Right atrium auricular region (tissue), 2 donors: ENCODE measurements around the gene GORASP1. TPM values are rescaled to one million over a fixed set of nuclear protein-coding genes. Genes with fewer than 3 reads are reported as not detected.

Experiments used
- DNase-seq: peaks from one replicate; pipeline ENCODE4 v3.0.0-alpha.2; 2019; ENCODE audit warnings: low spot score
- H3K27ac ChIP-seq, 2 donors: fragments of 200-600 bp; sonication (generic); 1 replicate in 1 of 2; 2 replicates in 1 of 2; pipeline ENCODE4 v1.5.1; 2016 to 2019
- H3K27me3 ChIP-seq, 2 donors: fragments of 200-600 bp; sonication (generic); one replicate each; pipeline versions ENCODE4 v1.5.1 to v1.6.0; 2017 to 2019
- H3K36me3 ChIP-seq: fragments of 200-600 bp; sonication (generic); one replicate; pipeline ENCODE4 v1.5.1; 2016
- H3K4me1 ChIP-seq, 2 donors: fragments of 200-600 bp; sonication (generic); one replicate each; pipeline versions ENCODE4 v1.5.1 to v1.6.0; 2017 to 2019
- H3K4me3 ChIP-seq, 2 donors: fragments of 200-600 bp; sonication (generic); 1 replicate in 1 of 2; 2 replicates in 1 of 2; pipeline ENCODE4 v1.5.1; 2017 to 2019; ENCODE audit warnings: mild to moderate bottlenecking in 1 of 2, moderate library complexity in 1 of 2
- H3K9me3 ChIP-seq, 2 donors: fragments of 200-600 bp; sonication (generic); one replicate each; pipeline ENCODE4 v1.5.1; 2019
- CTCF ChIP-seq, 2 donors: fragments of 200-600 bp; sonication (generic); IDR thresholded peaks; one replicate each; pipeline ENCODE4 v1.5.1; 2019; ENCODE audit warnings: antibody characterized with exemption in 2 of 2
- total RNA-seq, 2 donors: library from RNA; depleted of rRNA; stranded (reverse); fragments of >200 nt; gene quantifications; one replicate each; pipeline ENCODE4 v1.1.0, GENCODE V29; 2016

The GORASP1 gene
- total RNA-seq, 2 donors from 2014 or later: 34.3 to 38.8 TPM

- no peak for TF ChIP-seq CTCF (IDR thresholded peaks at IDR 0.05)
- H3K4me3 ChIP-seq: no peak overlapping the region
- peaks cover 0 to 13% of the 10 kb centered on the region in 2 donors for H3K4me1 ChIP-seq
- DNase-seq: no peak
- H3K36me3 ChIP-seq: no peaks in the 10 kb centered on the region
- no peak overlapping the region for H3K27ac ChIP-seq
- H3K9me3 ChIP-seq: no peaks in the 10 kb centered on the region
- no peaks in the 10 kb centered on the region for H3K27me3 ChIP-seq
Measured at GRCh38 chr3:39125841-39126500, 18.5 kb upstream of the GORASP1 start.

- Histone ChIP-seq H3K4me1 (peaks cover 0 to 13% of the 10 kb centered on the region in 2 donors), H3K36me3 (no peaks in the 10 kb centered on the region), H3K27me3 (no peaks in the 10 kb centered on the region), H3K4me3 (no peak overlapping the region), H3K9me3 (no peaks in the 10 kb centered on the region), H3K27ac (no peak overlapping the region)
- peak in 1 of 2 donors; percentile 49 for TF ChIP-seq CTCF (IDR thresholded peaks at IDR 0.05)
- DNase-seq: no peak
Measured at GRCh38 chr3:39124876-39125840, 17.7 kb upstream of the GORASP1 start.

GRCh38 chr3:39122813-39123212, 15.4 kb upstream of the GORASP1 start:
- peaks cover 0 to 13% of the 10 kb centered on the region in 2 donors for H3K4me1 ChIP-seq

GRCh38 chr3:39121621-39122020, 14.2 kb upstream of the GORASP1 start:
- Histone ChIP-seq H3K4me1 (peaks cover 0 to 6% of the 10 kb centered on the region in 2 donors), H3K36me3 (no peaks in the 10 kb centered on the region), H3K4me3 (no peak overlapping the region), H3K27me3 (no peaks in the 10 kb centered on the region), H3K9me3 (no peaks in the 10 kb centered on the region), H3K27ac (no peak overlapping the region)
- no peak for TF ChIP-seq CTCF (IDR thresholded peaks at IDR 0.05)
- no peak for DNase-seq

More at GRCh38 chr3:39122813-39123212, 15.4 kb upstream of the GORASP1 start:
- Histone ChIP-seq H3K27me3 (no peaks in the 10 kb centered on the region), H3K9me3 (no peaks in the 10 kb centered on the region), H3K4me3 (no peak overlapping the region), H3K27ac (no peak overlapping the region), H3K36me3 (no peaks in the 10 kb centered on the region)
- no peak for TF ChIP-seq CTCF (IDR thresholded peaks at IDR 0.05)
- no peak for DNase-seq

GRCh38 chr3:39118931-39119660, 11.7 kb upstream of the GORASP1 start:
- H3K27ac ChIP-seq: no peak overlapping the region
- TF ChIP-seq CTCF (IDR thresholded peaks at IDR 0.05): no peak
- no peaks in the 10 kb centered on the region for H3K4me1 ChIP-seq
- no peaks in the 10 kb centered on the region for H3K36me3 ChIP-seq
- no peak for DNase-seq
- H3K4me3 ChIP-seq: no peak overlapping the region
- no peaks in the 10 kb centered on the region for H3K27me3 ChIP-seq
- H3K9me3 ChIP-seq: no peaks in the 10 kb centered on the region
